Caco-2 (cell line): ENCODE data around the gene AFG3L2. TPM values are rescaled to one million over a fixed set of nuclear protein-coding genes. Genes with fewer than 3 reads are reported as not detected.

Experiments
- BruUV-seq: library from RNA; stranded (reverse); fragments of 400-500 nt; replicated peaks from 2 replicates; lab custom pipeline; 2021; lab: Mats Ljungman, UMichigan
- CTCF ChIA-PET: fragments of 300-600 bp; sonication (Branson Sonifier 250); formaldehyde crosslinking; loops from one replicate; lab custom pipeline; 2022; ENCODE audit warnings: antibody characterized with exemption; lab: Charles Lee
- POLR2A ChIA-PET: fragments of 300-600 bp; sonication (Branson Sonifier 250); formaldehyde crosslinking; loops from one replicate; lab custom pipeline; 2022; ENCODE audit warnings: antibody characterized with exemption; lab: Charles Lee
- DNase-seq, 2 experiments: peaks; one replicate each; pipeline versions ENCODE4 v3.0.0 to v3.0.0-alpha.2; 2020 to 2022
- H3K27me3 ChIP-seq: replicated peaks from 2 replicates; pipeline ENCODE4 v1.6.0; 2011; ENCODE audit warnings: low read length; ENCODE audit not compliant: control insufficient read depth, insufficient read depth
- H3K36me3 ChIP-seq: 2 replicates; pipeline ENCODE4 v1.5.1; 2011; ENCODE audit warnings: low read length; ENCODE audit not compliant: control insufficient read depth, insufficient read depth
- H3K4me1 ChIP-seq: fragments of 250-450 bp; sonication (Bioruptor Pico); 2 replicates; pipeline ENCODE4 v1.5.1; 2020; ENCODE audit warnings: mild to moderate bottlenecking
- H3K4me3 ChIP-seq: 2 replicates; pipeline ENCODE4 v1.5.1; 2011; ENCODE audit warnings: low read depth, mild to moderate bottlenecking, control low read depth, low read length
- H3K9me3 ChIP-seq: fragments of 250-450 bp; sonication (Bioruptor Pico); 2 replicates; pipeline ENCODE4 v1.5.1; 2020; ENCODE audit warnings: mild to moderate bottlenecking, moderate library complexity
- H3K27ac Mint-ChIP-seq: one replicate; pipeline ENCODE4 v1.8.0; 2022; ENCODE audit warnings: mixed read lengths; ENCODE audit not compliant: unreplicated experiment
- H3K27me3 Mint-ChIP-seq: one replicate; pipeline ENCODE4 v1.8.0; 2022; ENCODE audit warnings: mixed read lengths; ENCODE audit not compliant: insufficient read depth, unreplicated experiment
- H3K36me3 Mint-ChIP-seq: one replicate; pipeline ENCODE4 v1.8.0; 2022; ENCODE audit warnings: mild to moderate bottlenecking, mixed read lengths; ENCODE audit not compliant: insufficient read depth, unreplicated experiment
- H3K4me1 Mint-ChIP-seq: one replicate; pipeline ENCODE4 v1.8.0; 2022; ENCODE audit warnings: low read depth, mixed read lengths; ENCODE audit not compliant: unreplicated experiment
- H3K4me3 Mint-ChIP-seq: one replicate; pipeline ENCODE4 v1.8.0; 2022; ENCODE audit warnings: mild to moderate bottlenecking, moderate library complexity, mixed read lengths; ENCODE audit not compliant: unreplicated experiment
- H3K9me3 Mint-ChIP-seq: one replicate; pipeline ENCODE4 v1.8.0; 2022; ENCODE audit warnings: mixed read lengths; ENCODE audit not compliant: unreplicated experiment
- intact Hi-C: fragments of 100-400 bp; cut with micrococcal nuclease; formaldehyde crosslinking; loops from one replicate; pipeline ENCODE4 v1.10.0; 2022; ENCODE audit not compliant: unreplicated experiment
- total RNA-seq: library from RNA; stranded (reverse); gene quantifications from 2 replicates; pipeline ENCODE4 v1.2.3, GENCODE V29; 2022
- TF ChIP-seq, protein P1 (sequence below), 2 experiments: fragments of 200-600 bp in 1 of 2; IDR thresholded peaks; 1 replicate in 1 of 2; 2 replicates in 1 of 2; pipeline versions ENCODE4 v1.5.1 to v1.8.0; 2011 to 2022; ENCODE audit warnings: antibody characterized with exemption in 1 of 2, control low read depth in 1 of 2, inconsistent platforms in 1 of 2, low read depth in 1 of 2, low read length in 1 of 2, mild to moderate bottlenecking in 1 of 2, moderate library complexity in 1 of 2; ENCODE audit not compliant: insufficient read depth in 1 of 2, severe bottlenecking in 1 of 2, unreplicated experiment in 1 of 2

AFG3L2 gene
- total RNA-seq, 1 experiment from 2014 or later = 72.0 TPM

GRCh38 chr18:12287684-12288402, 89.2 kb downstream of the AFG3L2 start:
- peaks cover 11% of the 10 kb centered on the region for H3K4me1 ChIP-seq
- ChIA-PET CTCF (interaction anchor here (0.6 to 2.6 kb wide), 5 partner anchors 9 to 660 kb away, joined by 3 to 27 read pairs (median 4); no protein-coding TSS in a partner anchor), POLR2A (interaction anchor here (0.7 to 2.3 kb wide), 2 partner anchors 9 to 33 kb away, joined by 4 to 28 read pairs; no protein-coding TSS in a partner anchor)
- TF ChIP-seq, protein P1, sequence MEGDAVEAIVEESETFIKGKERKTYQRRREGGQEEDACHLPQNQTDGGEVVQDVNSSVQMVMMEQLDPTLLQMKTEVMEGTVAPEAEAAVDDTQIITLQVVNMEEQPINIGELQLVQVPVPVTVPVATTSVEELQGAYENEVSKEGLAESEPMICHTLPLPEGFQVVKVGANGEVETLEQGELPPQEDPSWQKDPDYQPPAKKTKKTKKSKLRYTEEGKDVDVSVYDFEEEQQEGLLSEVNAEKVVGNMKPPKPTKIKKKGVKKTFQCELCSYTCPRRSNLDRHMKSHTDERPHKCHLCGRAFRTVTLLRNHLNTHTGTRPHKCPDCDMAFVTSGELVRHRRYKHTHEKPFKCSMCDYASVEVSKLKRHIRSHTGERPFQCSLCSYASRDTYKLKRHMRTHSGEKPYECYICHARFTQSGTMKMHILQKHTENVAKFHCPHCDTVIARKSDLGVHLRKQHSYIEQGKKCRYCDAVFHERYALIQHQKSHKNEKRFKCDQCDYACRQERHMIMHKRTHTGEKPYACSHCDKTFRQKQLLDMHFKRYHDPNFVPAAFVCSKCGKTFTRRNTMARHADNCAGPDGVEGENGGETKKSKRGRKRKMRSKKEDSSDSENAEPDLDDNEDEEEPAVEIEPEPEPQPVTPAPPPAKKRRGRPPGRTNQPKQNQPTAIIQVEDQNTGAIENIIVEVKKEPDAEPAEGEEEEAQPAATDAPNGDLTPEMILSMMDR (IDR thresholded peaks at IDR 0.05; ENCODE audit: insufficient read depth in 1 of 2, low read depth in 1 of 2, low read length in 1 of 2, severe bottlenecking in 1 of 2, unreplicated experiment in 1 of 2) = no peak
- no peaks in the 10 kb centered on the region; the same call in 1 of the 2 replicates for H3K27me3 ChIP-seq
- peak overlapping the region; percentile 68 for H3K27ac Mint-ChIP-seq
- peak overlapping the region; percentile 26 for H3K4me3 ChIP-seq
- no peaks in the 10 kb centered on the region for H3K36me3 ChIP-seq
- H3K27me3 Mint-ChIP-seq = no peaks in the 10 kb centered on the region
- H3K4me3 Mint-ChIP-seq = peak overlapping the region; percentile 88
- peak; percentile 76 to 78 for DNase-seq
- peaks cover 15% of the 10 kb centered on the region for H3K4me1 Mint-ChIP-seq
- BruUV-seq = TSS peak; percentile 88
- H3K9me3 Mint-ChIP-seq = no peaks in the 10 kb centered on the region
- H3K36me3 Mint-ChIP-seq = no peaks in the 10 kb centered on the region
- no peaks in the 10 kb centered on the region for H3K9me3 ChIP-seq
- intact Hi-C loops = loop anchor here (1.0 kb wide), 2 partner anchors 9 to 20 kb away; partner anchors contain the start of gene TUBB6

DNA sequence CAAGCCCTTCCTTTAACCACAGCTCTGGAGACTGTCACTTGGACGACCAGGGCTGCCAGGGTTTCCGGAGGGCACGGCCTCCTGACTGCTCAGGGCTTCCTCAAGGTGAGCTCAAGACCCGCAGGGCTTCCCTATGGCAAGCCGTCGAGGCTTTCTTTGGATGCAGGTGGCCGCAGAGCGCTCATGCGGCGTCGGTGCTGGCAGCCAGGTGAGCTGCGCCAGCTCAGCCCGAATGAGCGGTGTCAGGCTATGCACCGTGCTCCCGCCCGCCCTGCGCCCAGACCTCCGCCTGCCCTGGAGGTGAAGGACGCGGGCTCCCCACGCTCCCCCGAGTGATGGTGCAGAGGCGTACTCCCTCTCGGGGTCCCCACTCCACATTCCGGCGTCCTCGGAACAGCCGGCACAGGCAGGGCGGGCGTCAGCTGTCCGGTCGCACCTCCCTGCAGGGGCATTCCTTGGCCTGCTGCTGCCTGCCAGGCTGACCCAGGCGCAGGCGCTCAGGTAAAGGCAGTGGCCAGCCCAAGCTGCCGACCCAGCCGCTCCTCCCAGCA, 89.8 kb downstream of the AFG3L2 start:
- no TSS peak for BruUV-seq
- intact Hi-C loops = no loop called here

DNA sequence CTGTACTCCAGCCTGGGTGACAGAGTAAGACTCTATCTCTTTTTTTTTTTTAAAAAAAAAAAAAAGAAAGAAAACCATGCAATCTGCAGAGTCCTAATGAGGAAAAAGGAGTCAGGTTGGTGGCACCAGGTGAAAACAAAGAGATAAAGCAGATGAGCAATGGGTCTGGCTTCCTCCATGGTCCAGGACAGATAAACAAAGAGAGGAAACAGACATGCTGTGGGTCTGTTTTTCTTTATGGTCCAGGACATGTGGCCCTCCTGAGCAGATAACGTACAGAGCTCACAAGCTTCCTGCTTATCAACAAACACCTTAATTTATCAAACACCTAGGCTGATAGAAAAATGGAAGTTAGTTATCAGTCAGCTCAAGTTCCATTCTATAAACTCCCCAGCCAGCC, 93.4 kb downstream of the AFG3L2 start:
- intact Hi-C loops = no loop called here
- Mint-ChIP-seq H3K27ac (no peak overlapping the region), H3K36me3 (no peaks in the 10 kb centered on the region), H3K9me3 (no peaks in the 10 kb centered on the region), H3K27me3 (no peaks in the 10 kb centered on the region), H3K4me3 (no peak overlapping the region), H3K4me1 (peaks cover 9% of the 10 kb centered on the region)
- TF ChIP-seq, protein P1 (IDR thresholded peaks at IDR 0.05; ENCODE audit: insufficient read depth in 1 of 2, low read depth in 1 of 2, low read length in 1 of 2, severe bottlenecking in 1 of 2, unreplicated experiment in 1 of 2) = no peak
- ChIA-PET POLR2A (interaction anchor here (0.6 to 1.3 kb wide), 2 partner anchors 30 to 94 kb away, joined by 3 to 4 read pairs; partner anchors contain the start of gene AFG3L2), CTCF (interaction anchor here (0.7 to 3.2 kb wide), 2 partner anchors 11 to 12 kb away, joined by 3 to 17 read pairs; no protein-coding TSS in a partner anchor)
- H3K36me3 ChIP-seq = no peaks in the 10 kb centered on the region
- no peaks in the 10 kb centered on the region for H3K9me3 ChIP-seq
- peaks cover 28% of the 10 kb centered on the region for H3K4me1 ChIP-seq
- no TSS peak for BruUV-seq
- H3K27me3 ChIP-seq = no peaks in the 10 kb centered on the region
- no peak for DNase-seq
- no peak overlapping the region for H3K4me3 ChIP-seq

More for the DNA sequence above, 89.8 kb downstream of the AFG3L2 start:
- Mint-ChIP-seq H3K27ac (no peak overlapping the region), H3K4me1 (peaks cover 15% of the 10 kb centered on the region), H3K27me3 (no peaks in the 10 kb centered on the region), H3K4me3 (peak overlapping the region; percentile 88), H3K9me3 (no peaks in the 10 kb centered on the region), H3K36me3 (no peaks in the 10 kb centered on the region)
- TF ChIP-seq, protein P1 (IDR thresholded peaks at IDR 0.05; ENCODE audit: insufficient read depth in 1 of 2, low read depth in 1 of 2, low read length in 1 of 2, severe bottlenecking in 1 of 2, unreplicated experiment in 1 of 2) = no peak
- Histone ChIP-seq H3K9me3 (no peaks in the 10 kb centered on the region), H3K36me3 (no peaks in the 10 kb centered on the region), H3K4me1 (peaks cover 16% of the 10 kb centered on the region), H3K27me3 (no peaks in the 10 kb centered on the region; the same call in 1 of the 2 replicates), H3K4me3 (no peak overlapping the region; the same call in 1 of the 2 replicates)
- ChIA-PET CTCF (interaction anchor here (2.1 to 2.6 kb wide), 2 partner anchors 9 to 15 kb away, joined by 17 to 27 read pairs; no protein-coding TSS in a partner anchor), POLR2A (interaction anchor here (2.3 kb wide), 1 partner anchor 8 kb away, joined by 28 read pairs; no protein-coding TSS in a partner anchor)
- no peak for DNase-seq
